CD4-positive, alpha-beta T cell (primary cell): Measurements from ENCODE around the gene NNAT. TPM values are rescaled to one million over a fixed set of nuclear protein-coding genes. Genes with fewer than 3 reads are reported as not detected.
"Not testable (repeated sequence)": the region's sequence is repeated elsewhere in the genome, so short reads cannot be mapped to it uniquely, and the experiment has no call there.

ENCODE experiments used
- ATAC-seq: fragments of 200-7000 bp; cut with Tn5 transposase; one replicate; pipeline ENCODE4 v1.10.0; 2022; ENCODE audit warnings: mild to moderate bottlenecking; ENCODE audit not compliant: poor library complexity
- CTCF ChIA-PET: fragments of 350-600 bp; sonication (Branson Sonifier 250); formaldehyde crosslinking; loops from one replicate; lab custom pipeline; 2021; ENCODE audit warnings: antibody characterized with exemption, inconsistent platforms; lab: Charles Lee
- POLR2A ChIA-PET: fragments of 350-600 bp; sonication (Branson Sonifier 250); formaldehyde crosslinking; loops from one replicate; lab custom pipeline; 2021; ENCODE audit warnings: antibody characterized with exemption, inconsistent platforms; lab: Charles Lee
- DNase-seq, 14 experiments: peaks; one replicate each; pipeline ENCODE4 v3.0.0-alpha.2; 2013 to 2020; ENCODE audit warnings: mixed read lengths in 2 of 14
- H3K27ac ChIP-seq, 2 donors: one replicate each; pipeline versions ENCODE4 v1.5.1 to v1.7.0; 2013; ENCODE audit warnings: low read length in 2 of 2, low read depth in 1 of 2, mild to moderate bottlenecking in 1 of 2
- H3K27me3 ChIP-seq, 2 experiments: 1 replicate in 1 of 2; 2 replicates in 1 of 2; pipeline versions ENCODE4 v1.6.1 to v1.7.0; 2013; ENCODE audit warnings: low read length in 2 of 2, control low read depth in 1 of 2, mild to moderate bottlenecking in 1 of 2, moderate library complexity in 1 of 2; ENCODE audit not compliant: insufficient read depth in 2 of 2, control insufficient read depth in 1 of 2
- H3K36me3 ChIP-seq: one replicate; pipeline ENCODE4 v1.6.1; 2013; ENCODE audit warnings: low read length, control low read depth; ENCODE audit not compliant: insufficient read depth
- H3K4me1 ChIP-seq: one replicate; pipeline ENCODE4 v1.6.1; 2013; ENCODE audit warnings: low read length, control low read depth; ENCODE audit not compliant: insufficient read depth
- H3K4me3 ChIP-seq: one replicate; pipeline ENCODE4 v1.5.1; 2013; ENCODE audit warnings: mild to moderate bottlenecking, low read length, moderate library complexity
- H3K9me3 ChIP-seq, 2 experiments: 1 replicate in 1 of 2; 2 replicates in 1 of 2; pipeline versions ENCODE4 v1.6.1 to v1.7.0; 2013; ENCODE audit warnings: low read length in 2 of 2, mild to moderate bottlenecking in 2 of 2, control low read depth in 1 of 2, moderate library complexity in 1 of 2; ENCODE audit not compliant: control insufficient read depth in 1 of 2, insufficient read depth in 1 of 2
- H3K27ac Mint-ChIP-seq: one replicate; pipeline ENCODE4 v1.8.0; 2020; ENCODE audit warnings: mixed read lengths
- H3K27me3 Mint-ChIP-seq: one replicate; pipeline ENCODE4 v1.8.0; 2021; ENCODE audit warnings: mixed read lengths
- H3K36me3 Mint-ChIP-seq: one replicate; pipeline ENCODE4 v1.8.0; 2021; ENCODE audit warnings: low read depth, mixed read lengths
- H3K4me1 Mint-ChIP-seq: one replicate; pipeline ENCODE4 v1.8.0; 2021; ENCODE audit warnings: low read depth, mixed read lengths
- H3K4me3 Mint-ChIP-seq: one replicate; pipeline ENCODE4 v1.8.0; 2020; ENCODE audit warnings: mild to moderate bottlenecking, mixed read lengths
- H3K9me3 Mint-ChIP-seq: one replicate; pipeline ENCODE4 v1.8.0; 2020; ENCODE audit warnings: mixed read lengths
- intact Hi-C, 2 experiments: fragments of 100-400 bp; cut with DNase I in 1 of 2; cut with micrococcal nuclease in 1 of 2; formaldehyde crosslinking; loops; one replicate each; pipeline versions ENCODE4 v1.15.1 to v1.9.0; 2023 to 2025; cut with DNase I, micrococcal nuclease
- total RNA-seq, 174 experiments: library from RNA in 2 of 174; stranded (reverse) in 2 of 174; gene quantifications; one replicate each; pipeline ENCODE4 v1.2.3 and lab custom pipeline; 2021 to 2026
- TF ChIP-seq, protein P1 (sequence below): fragments of 200-600 bp; IDR thresholded peaks from one replicate; pipeline ENCODE4 v1.8.0; 2022; ENCODE audit warnings: antibody characterized with exemption, mild to moderate bottlenecking

NNAT gene
- total RNA-seq, 2 experiments from 2014 or later: not detected

DNA sequence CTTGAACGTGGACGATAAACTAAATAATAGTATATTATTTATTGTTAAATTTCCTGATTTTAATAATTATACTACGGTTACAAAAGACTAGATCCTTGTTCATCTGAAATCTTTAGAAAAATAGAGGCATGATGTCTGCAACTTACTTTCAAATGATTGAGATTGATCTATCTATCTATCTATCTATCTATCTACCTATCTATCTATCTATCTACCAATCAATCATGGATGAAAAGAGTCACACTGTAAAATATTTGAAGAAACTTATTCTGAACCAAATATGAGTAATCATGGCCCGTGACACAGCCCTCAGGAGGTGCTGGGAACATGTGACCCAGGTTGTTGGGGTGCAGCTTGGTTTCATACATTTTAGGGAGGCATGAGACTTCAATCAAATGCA is 18.4 kb downstream of the NNAT start:
- no peaks in the 10 kb centered on the region for H3K27me3 ChIP-seq
- H3K4me3 Mint-ChIP-seq: no peak overlapping the region
- intact Hi-C loops: loop anchor here in 1 of 2 experiments (10.0 kb wide), 1 partner anchor 535 kb away; no protein-coding TSS in a partner anchor
- no peak overlapping the region for H3K27ac Mint-ChIP-seq
- no peaks in the 10 kb centered on the region for H3K4me1 ChIP-seq
- no peaks in the 10 kb centered on the region for H3K36me3 ChIP-seq
- TF ChIP-seq, protein P1, sequence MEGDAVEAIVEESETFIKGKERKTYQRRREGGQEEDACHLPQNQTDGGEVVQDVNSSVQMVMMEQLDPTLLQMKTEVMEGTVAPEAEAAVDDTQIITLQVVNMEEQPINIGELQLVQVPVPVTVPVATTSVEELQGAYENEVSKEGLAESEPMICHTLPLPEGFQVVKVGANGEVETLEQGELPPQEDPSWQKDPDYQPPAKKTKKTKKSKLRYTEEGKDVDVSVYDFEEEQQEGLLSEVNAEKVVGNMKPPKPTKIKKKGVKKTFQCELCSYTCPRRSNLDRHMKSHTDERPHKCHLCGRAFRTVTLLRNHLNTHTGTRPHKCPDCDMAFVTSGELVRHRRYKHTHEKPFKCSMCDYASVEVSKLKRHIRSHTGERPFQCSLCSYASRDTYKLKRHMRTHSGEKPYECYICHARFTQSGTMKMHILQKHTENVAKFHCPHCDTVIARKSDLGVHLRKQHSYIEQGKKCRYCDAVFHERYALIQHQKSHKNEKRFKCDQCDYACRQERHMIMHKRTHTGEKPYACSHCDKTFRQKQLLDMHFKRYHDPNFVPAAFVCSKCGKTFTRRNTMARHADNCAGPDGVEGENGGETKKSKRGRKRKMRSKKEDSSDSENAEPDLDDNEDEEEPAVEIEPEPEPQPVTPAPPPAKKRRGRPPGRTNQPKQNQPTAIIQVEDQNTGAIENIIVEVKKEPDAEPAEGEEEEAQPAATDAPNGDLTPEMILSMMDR: no peak
- no peak for ATAC-seq
- H3K36me3 Mint-ChIP-seq: no peaks in the 10 kb centered on the region
- ChIA-PET POLR2A (no interaction called here), CTCF (no interaction called here)
- peaks cover 30% of the 10 kb centered on the region for H3K27me3 Mint-ChIP-seq
- H3K9me3 ChIP-seq: no peaks in the 10 kb centered on the region
- H3K4me1 Mint-ChIP-seq: no peaks in the 10 kb centered on the region
- no peak overlapping the region for H3K4me3 ChIP-seq
- no peak for DNase-seq
- no peak overlapping the region for H3K27ac ChIP-seq
- no peaks in the 10 kb centered on the region for H3K9me3 Mint-ChIP-seq

DNA sequence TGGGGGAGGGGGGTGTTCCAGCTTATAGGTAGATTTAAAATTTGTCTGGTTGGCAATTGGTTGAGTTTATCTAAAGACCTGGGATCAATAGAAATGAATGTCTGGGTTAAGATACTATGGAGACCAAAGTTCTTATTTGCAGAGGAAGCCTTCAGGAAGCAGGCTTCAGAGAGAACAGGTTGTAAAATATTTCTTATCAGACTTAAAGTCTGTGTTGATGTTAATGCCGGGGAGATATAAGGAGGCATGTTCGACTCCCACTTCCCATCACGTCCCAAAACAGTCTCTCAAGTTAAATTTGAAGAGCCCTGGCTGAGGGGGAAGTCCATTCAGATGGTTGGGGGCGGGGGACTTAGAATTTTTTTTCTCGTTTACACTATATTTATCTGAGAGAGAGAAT is 19.0 kb downstream of the NNAT start:
- Mint-ChIP-seq H3K36me3 (no peaks in the 10 kb centered on the region), H3K4me1 (no peaks in the 10 kb centered on the region), H3K27me3 (peaks cover 30% of the 10 kb centered on the region), H3K4me3 (no peak overlapping the region), H3K9me3 (no peaks in the 10 kb centered on the region), H3K27ac (no peak overlapping the region)
- Histone ChIP-seq H3K36me3 (no peaks in the 10 kb centered on the region), H3K27me3 (no peaks in the 10 kb centered on the region), H3K4me3 (no peak overlapping the region), H3K4me1 (no peaks in the 10 kb centered on the region), H3K9me3 (no peaks in the 10 kb centered on the region), H3K27ac (no peak overlapping the region)
- ChIA-PET CTCF (no interaction called here), POLR2A (no interaction called here)
- no peak for ATAC-seq
- TF ChIP-seq, protein P1: no peak
- intact Hi-C loops: no loop called here
- DNase-seq: no peak

DNA sequence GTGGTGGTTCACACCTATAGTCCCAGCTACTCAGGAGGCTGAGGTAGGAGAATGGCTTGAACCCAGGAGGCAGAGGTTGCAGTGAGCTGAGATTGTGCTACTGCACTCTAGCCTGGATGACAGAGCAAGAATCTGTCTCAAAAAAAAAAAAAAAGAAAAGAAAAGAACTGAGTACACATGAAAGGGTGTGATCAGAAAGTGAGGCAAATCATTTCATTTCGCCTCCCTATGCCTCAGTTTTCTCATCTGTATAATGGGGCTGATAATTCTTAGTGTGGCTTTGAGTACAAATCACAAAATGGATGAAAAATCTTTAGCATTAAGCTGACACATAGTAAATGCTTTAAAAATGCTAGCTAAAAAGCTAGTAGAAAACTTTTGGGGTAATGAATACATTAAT is 19.8 kb downstream of the NNAT start:
- H3K9me3 ChIP-seq, H3K27ac ChIP-seq, H3K27me3 ChIP-seq, H3K36me3 ChIP-seq, H3K27ac Mint-ChIP-seq, H3K9me3 Mint-ChIP-seq, H3K4me1 Mint-ChIP-seq, H3K4me1 ChIP-seq, DNase-seq, ATAC-seq, CTCF ChIA-PET, intact Hi-C loops, H3K36me3 Mint-ChIP-seq, H3K4me3 ChIP-seq, H3K4me3 Mint-ChIP-seq: not testable (repeated sequence)
- POLR2A ChIA-PET: interaction anchor here (0.7 kb wide), 1 partner anchor 319 kb away, joined by 3 read pairs; no protein-coding TSS in a partner anchor
- peaks cover 31% of the 10 kb centered on the region for H3K27me3 Mint-ChIP-seq

DNA sequence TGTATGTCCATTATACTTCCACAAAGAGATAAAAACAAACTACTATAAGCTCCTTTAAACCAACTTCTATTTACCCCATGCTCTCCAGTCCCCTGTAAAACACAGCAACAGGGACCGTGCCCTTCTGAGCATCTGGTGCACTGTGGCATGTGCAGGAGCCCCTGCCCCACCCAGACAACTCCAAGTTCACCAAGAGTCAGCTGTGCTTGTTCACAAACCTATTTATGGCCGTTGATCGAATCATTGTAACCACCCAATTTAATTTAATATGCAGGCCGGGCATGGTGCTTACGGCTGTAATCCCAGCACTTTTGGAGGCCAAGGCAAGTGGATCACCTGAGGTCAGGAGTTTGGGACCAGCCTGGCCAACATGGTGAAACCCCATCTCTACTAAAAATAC is 20.3 kb downstream of the NNAT start:
- Mint-ChIP-seq H3K27me3 (peaks cover 35% of the 10 kb centered on the region), H3K36me3 (no peaks in the 10 kb centered on the region), H3K4me1 (no peaks in the 10 kb centered on the region), H3K9me3 (no peaks in the 10 kb centered on the region), H3K27ac (no peak overlapping the region), H3K4me3 (no peak overlapping the region)
- Histone ChIP-seq H3K9me3 (no peaks in the 10 kb centered on the region), H3K27me3 (peaks cover 0 to 5% of the 10 kb centered on the region in 2 experiments), H3K36me3 (no peaks in the 10 kb centered on the region), H3K4me3 (no peak overlapping the region), H3K4me1 (no peaks in the 10 kb centered on the region), H3K27ac (no peak overlapping the region)
- no peak for DNase-seq
- no peak for ATAC-seq
- ChIA-PET CTCF (no interaction called here), POLR2A (no interaction called here)
- TF ChIP-seq, protein P1: no peak
- intact Hi-C loops: no loop called here
